CD4-positive, alpha-beta T cell (primary cell): Measurements from ENCODE around the gene GSK3A. TPM values are rescaled to one million over a fixed set of nuclear protein-coding genes. Genes with fewer than 3 reads are reported as not detected.

ENCODE experiments used
- ATAC-seq: fragments of 200-7000 bp; cut with Tn5 transposase; one replicate; pipeline ENCODE4 v1.10.0; 2022; ENCODE audit warnings: mild to moderate bottlenecking; ENCODE audit not compliant: poor library complexity
- CTCF ChIA-PET: fragments of 350-600 bp; sonication (Branson Sonifier 250); formaldehyde crosslinking; loops from one replicate; lab custom pipeline; 2021; ENCODE audit warnings: antibody characterized with exemption, inconsistent platforms; lab: Charles Lee
- POLR2A ChIA-PET: fragments of 350-600 bp; sonication (Branson Sonifier 250); formaldehyde crosslinking; loops from one replicate; lab custom pipeline; 2021; ENCODE audit warnings: antibody characterized with exemption, inconsistent platforms; lab: Charles Lee
- DNase-seq, 14 experiments: peaks; one replicate each; pipeline ENCODE4 v3.0.0-alpha.2; 2013 to 2020; ENCODE audit warnings: mixed read lengths in 2 of 14
- H3K27ac ChIP-seq, 2 donors: one replicate each; pipeline versions ENCODE4 v1.5.1 to v1.7.0; 2013; ENCODE audit warnings: low read length in 2 of 2, low read depth in 1 of 2, mild to moderate bottlenecking in 1 of 2
- H3K27me3 ChIP-seq, 2 experiments: 1 replicate in 1 of 2; 2 replicates in 1 of 2; pipeline versions ENCODE4 v1.6.1 to v1.7.0; 2013; ENCODE audit warnings: low read length in 2 of 2, control low read depth in 1 of 2, mild to moderate bottlenecking in 1 of 2, moderate library complexity in 1 of 2; ENCODE audit not compliant: insufficient read depth in 2 of 2, control insufficient read depth in 1 of 2
- H3K36me3 ChIP-seq: one replicate; pipeline ENCODE4 v1.6.1; 2013; ENCODE audit warnings: low read length, control low read depth; ENCODE audit not compliant: insufficient read depth
- H3K4me1 ChIP-seq: one replicate; pipeline ENCODE4 v1.6.1; 2013; ENCODE audit warnings: low read length, control low read depth; ENCODE audit not compliant: insufficient read depth
- H3K4me3 ChIP-seq: one replicate; pipeline ENCODE4 v1.5.1; 2013; ENCODE audit warnings: mild to moderate bottlenecking, low read length, moderate library complexity
- H3K9me3 ChIP-seq, 2 experiments: 1 replicate in 1 of 2; 2 replicates in 1 of 2; pipeline versions ENCODE4 v1.6.1 to v1.7.0; 2013; ENCODE audit warnings: low read length in 2 of 2, mild to moderate bottlenecking in 2 of 2, control low read depth in 1 of 2, moderate library complexity in 1 of 2; ENCODE audit not compliant: control insufficient read depth in 1 of 2, insufficient read depth in 1 of 2
- H3K27ac Mint-ChIP-seq: one replicate; pipeline ENCODE4 v1.8.0; 2020; ENCODE audit warnings: mixed read lengths
- H3K27me3 Mint-ChIP-seq: one replicate; pipeline ENCODE4 v1.8.0; 2021; ENCODE audit warnings: mixed read lengths
- H3K36me3 Mint-ChIP-seq: one replicate; pipeline ENCODE4 v1.8.0; 2021; ENCODE audit warnings: low read depth, mixed read lengths
- H3K4me1 Mint-ChIP-seq: one replicate; pipeline ENCODE4 v1.8.0; 2021; ENCODE audit warnings: low read depth, mixed read lengths
- H3K4me3 Mint-ChIP-seq: one replicate; pipeline ENCODE4 v1.8.0; 2020; ENCODE audit warnings: mild to moderate bottlenecking, mixed read lengths
- H3K9me3 Mint-ChIP-seq: one replicate; pipeline ENCODE4 v1.8.0; 2020; ENCODE audit warnings: mixed read lengths
- intact Hi-C, 2 experiments: fragments of 100-400 bp; cut with DNase I in 1 of 2; cut with micrococcal nuclease in 1 of 2; formaldehyde crosslinking; loops; one replicate each; pipeline versions ENCODE4 v1.15.1 to v1.9.0; 2023 to 2025; cut with DNase I, micrococcal nuclease
- total RNA-seq, 174 experiments: library from RNA in 2 of 174; stranded (reverse) in 2 of 174; gene quantifications; one replicate each; pipeline ENCODE4 v1.2.3 and lab custom pipeline; 2021 to 2026
- TF ChIP-seq, protein P1 (sequence below): fragments of 200-600 bp; IDR thresholded peaks from one replicate; pipeline ENCODE4 v1.8.0; 2022; ENCODE audit warnings: antibody characterized with exemption, mild to moderate bottlenecking

GSK3A gene
- total RNA-seq, 2 experiments from 2014 or later: 13.6 to 13.9 TPM

DNA sequence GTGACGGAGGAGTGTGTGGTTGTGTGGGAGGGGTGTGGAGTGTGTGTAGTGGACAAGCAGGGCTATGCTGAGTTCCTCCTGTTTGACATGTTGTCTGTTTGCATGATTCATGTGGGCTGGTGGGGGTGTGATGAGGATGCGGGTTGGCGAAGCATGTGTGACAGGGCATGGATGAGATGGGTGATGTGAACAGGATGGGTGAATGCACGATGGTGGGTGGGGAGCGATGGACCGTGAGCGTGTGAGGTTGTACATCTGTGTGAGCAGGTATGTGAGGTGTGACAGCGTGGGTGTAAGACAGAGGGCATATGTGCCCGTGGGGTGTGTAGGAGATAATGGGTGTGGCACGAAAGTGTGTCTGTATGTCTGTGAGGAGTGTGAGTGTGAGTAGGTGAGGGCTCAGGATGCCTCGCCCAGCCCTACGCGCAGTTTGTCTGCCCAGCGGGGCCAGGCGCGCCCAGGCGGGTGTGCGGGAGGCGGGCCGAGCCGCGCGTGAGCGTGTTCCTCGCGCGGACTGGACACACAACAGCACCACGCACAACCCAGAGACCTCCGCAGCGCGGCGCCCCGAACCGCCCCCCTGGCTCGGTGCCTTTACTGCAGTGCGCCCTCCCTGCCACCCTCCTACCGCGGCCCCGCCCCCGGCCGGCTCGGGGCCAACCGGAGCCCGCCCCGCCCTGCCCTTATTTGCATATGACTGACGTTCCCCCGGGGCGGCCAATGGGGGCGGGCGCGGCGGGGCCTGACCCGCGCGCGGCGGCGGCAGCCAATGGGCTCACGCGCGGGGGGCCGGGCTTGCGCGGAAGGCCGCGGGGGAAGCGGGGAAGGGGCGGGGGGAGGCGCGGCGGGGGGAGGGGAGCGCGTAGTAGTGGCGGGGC, 41.0 kb upstream of the GSK3A start:
- ATAC-seq (peak; percentile 62), DNase-seq (peak; percentile 92 to 99 (median 97))
- Mint-ChIP-seq H3K27me3 (no peaks in the 10 kb centered on the region), H3K4me1 (peaks cover 42% of the 10 kb centered on the region), H3K27ac (no peak overlapping the region), H3K4me3 (no peak overlapping the region), H3K9me3 (no peaks in the 10 kb centered on the region), H3K36me3 (peaks cover 22% of the 10 kb centered on the region)
- ChIA-PET POLR2A (interaction anchor here (0.6 to 3.3 kb wide), 11 partner anchors 9 to 151 kb away, joined by 3 to 39 read pairs (median 5); partner anchors contain the start of genes CIC, GSK3A, PAFAH1B3 and POU2F2), CTCF (interaction anchor here (0.8 to 1.1 kb wide), 3 partner anchors 13 to 39 kb away, joined by 3 to 6 read pairs (median 4); no protein-coding TSS in a partner anchor)
- H3K4me3 ChIP-seq: peak overlapping the region; percentile 55
- H3K4me1 ChIP-seq: peaks cover 71% of the 10 kb centered on the region
- intact Hi-C loops: loop anchor here (1.0 to 10.0 kb wide), 7 partner anchors 15 to 151 kb away; partner anchors contain the start of genes DEDD2 (in 1 of the 2), LIPE (in 1 of the 2), MEGF8 (in 1 of the 2) and PAFAH1B3 (in 1 of the 2)
- H3K27me3 ChIP-seq: no peaks in the 10 kb centered on the region
- TF ChIP-seq, protein P1, sequence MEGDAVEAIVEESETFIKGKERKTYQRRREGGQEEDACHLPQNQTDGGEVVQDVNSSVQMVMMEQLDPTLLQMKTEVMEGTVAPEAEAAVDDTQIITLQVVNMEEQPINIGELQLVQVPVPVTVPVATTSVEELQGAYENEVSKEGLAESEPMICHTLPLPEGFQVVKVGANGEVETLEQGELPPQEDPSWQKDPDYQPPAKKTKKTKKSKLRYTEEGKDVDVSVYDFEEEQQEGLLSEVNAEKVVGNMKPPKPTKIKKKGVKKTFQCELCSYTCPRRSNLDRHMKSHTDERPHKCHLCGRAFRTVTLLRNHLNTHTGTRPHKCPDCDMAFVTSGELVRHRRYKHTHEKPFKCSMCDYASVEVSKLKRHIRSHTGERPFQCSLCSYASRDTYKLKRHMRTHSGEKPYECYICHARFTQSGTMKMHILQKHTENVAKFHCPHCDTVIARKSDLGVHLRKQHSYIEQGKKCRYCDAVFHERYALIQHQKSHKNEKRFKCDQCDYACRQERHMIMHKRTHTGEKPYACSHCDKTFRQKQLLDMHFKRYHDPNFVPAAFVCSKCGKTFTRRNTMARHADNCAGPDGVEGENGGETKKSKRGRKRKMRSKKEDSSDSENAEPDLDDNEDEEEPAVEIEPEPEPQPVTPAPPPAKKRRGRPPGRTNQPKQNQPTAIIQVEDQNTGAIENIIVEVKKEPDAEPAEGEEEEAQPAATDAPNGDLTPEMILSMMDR: no peak
- H3K9me3 ChIP-seq: no peaks in the 10 kb centered on the region
- H3K27ac ChIP-seq: peak overlapping the region; percentile 86 to 88
- peaks cover 19% of the 10 kb centered on the region for H3K36me3 ChIP-seq

DNA sequence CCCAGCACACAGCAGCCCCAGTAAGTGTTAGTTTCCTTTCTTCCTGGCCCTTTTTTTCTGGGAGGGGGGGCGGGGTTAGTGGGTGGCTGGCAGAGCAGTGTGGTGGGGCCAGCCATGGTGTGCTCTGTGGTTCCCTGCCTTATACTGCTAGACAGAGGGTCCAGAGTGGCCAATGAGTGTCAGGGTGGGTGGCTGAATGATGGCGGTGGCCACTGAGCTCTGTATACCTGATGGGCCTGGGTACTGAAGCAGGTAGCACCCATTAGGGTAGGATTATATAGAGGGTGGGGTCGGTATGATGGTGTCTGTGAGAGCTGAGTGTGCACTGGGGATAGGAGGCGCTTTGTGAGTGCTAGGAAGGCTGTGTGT, 40.4 kb upstream of the GSK3A start:
- Mint-ChIP-seq H3K27me3 (no peaks in the 10 kb centered on the region), H3K4me3 (peak overlapping the region; percentile 88), H3K9me3 (no peaks in the 10 kb centered on the region), H3K4me1 (peaks cover 46% of the 10 kb centered on the region), H3K27ac (no peak overlapping the region), H3K36me3 (peaks cover 16% of the 10 kb centered on the region)
- H3K36me3 ChIP-seq: peaks cover 12% of the 10 kb centered on the region
- intact Hi-C loops: loop anchor here (1.0 to 10.0 kb wide), 5 partner anchors 15 to 142 kb away; partner anchors contain the start of genes DEDD2 (in 1 of the 2), LIPE (in 1 of the 2), PAFAH1B3 (in 1 of the 2) and PRR19 (in 1 of the 2)
- H3K27me3 ChIP-seq: no peaks in the 10 kb centered on the region
- ChIA-PET CTCF (interaction anchor here (0.8 to 1.1 kb wide), 3 partner anchors 12 to 38 kb away, joined by 3 to 6 read pairs (median 4); no protein-coding TSS in a partner anchor), POLR2A (interaction anchor here (0.6 to 3.3 kb wide), 7 partner anchors 8 to 150 kb away, joined by 3 to 39 read pairs (median 3); partner anchors contain the start of genes CIC, GSK3A, PAFAH1B3 and POU2F2)
- TF ChIP-seq, protein P1: no peak
- DNase-seq (peak in 1 of 14 experiments; percentile 48), ATAC-seq (no peak)
- peak overlapping the region; percentile 55 for H3K4me3 ChIP-seq
- H3K27ac ChIP-seq: peak overlapping the region; percentile 86 to 88
- H3K4me1 ChIP-seq: peaks cover 77% of the 10 kb centered on the region
- H3K9me3 ChIP-seq: no peaks in the 10 kb centered on the region
